HG03025 (cell line): Measurements from ENCODE around the gene EXOG.

Source experiments
- ATAC-seq: cut with Tn5 transposase; IDR thresholded peaks from one replicate; pipeline ENCODE4 v1.9.1; 2021; ENCODE audit warnings: mild to moderate bottlenecking, moderate library complexity; ENCODE audit not compliant: unreplicated experiment, low FRiP score

The EXOG gene

GRCh38 chr3:38472342-38472741 lies 23.8 kb upstream of the EXOG start:
- no peak for ATAC-seq

DNA sequence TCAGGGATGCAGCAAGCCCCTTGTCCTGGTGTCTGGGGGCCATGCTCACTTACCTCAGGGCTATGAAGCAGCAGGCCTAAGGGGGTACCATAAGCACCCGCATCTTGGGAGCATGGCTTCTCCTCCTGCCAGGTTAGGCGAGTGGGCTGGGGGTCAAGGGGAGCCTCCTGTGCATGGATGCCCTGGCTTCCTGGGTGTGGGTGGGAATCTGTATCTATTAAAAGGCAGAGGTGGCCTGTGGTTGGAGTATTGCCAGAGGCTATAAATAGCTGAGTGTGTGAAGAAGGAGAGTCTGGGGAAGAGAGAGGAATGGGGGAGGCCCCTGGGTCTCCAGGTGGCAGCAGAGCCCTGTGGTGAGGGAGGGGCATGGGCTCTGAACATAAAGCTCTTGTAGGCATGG lies 22.9 kb upstream of the EXOG start:
- ATAC-seq = no peak

DNA sequence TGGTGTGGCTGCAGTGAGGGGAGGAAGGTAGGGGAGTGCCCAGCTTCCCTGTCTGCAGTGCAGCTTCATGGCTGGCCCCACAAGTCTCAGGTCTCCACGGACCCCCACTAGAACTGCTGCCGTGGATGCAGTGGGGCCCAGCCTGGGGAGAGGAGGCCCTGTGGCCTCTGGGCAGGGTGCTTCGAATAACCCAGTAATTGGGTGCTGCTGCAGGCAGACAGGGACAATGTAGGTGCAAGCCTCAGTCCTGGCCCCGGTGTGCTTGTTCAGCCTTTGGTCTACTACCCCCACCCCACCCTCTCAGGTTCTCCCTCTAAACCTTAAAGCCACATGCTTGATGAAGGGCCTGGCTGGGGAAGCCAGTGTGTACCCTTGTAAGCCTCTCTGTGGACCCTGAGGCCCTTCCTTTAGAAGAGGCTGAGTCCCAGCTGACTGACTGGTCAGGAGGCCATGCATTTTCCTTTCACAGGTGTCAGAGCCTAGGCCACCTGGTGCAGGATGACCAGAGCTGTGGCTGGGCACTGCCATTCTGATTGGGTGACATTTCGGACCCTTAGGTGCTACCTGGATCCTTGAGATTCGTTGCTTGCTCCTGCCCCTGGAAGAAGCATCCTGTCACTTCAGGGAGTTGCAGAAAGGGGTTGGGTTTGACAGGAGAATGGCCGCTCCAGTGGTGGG lies 21.1 kb upstream of the EXOG start:
- no peak for ATAC-seq

DNA sequence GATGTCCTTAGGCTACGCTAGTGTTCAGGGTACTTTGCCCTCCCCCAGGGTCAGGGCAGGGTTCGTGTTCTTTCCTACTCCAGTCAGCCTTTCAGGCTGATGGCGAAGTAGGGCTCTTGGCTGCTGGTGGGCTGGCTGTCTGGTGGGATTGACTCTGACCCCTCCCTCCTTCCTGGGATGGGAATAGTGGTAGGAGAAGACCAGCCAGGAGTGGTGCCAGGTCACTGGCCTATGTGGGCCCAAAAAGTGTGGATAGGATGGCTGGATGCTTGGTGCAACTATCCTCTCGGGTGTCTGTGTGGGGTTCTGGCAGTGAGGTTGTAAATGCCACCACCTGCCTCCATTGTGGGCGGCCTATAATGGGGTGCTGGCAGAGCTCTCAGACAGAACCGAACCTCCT lies 20.4 kb upstream of the EXOG start:
- no peak for ATAC-seq

GRCh38 chr3:38476157-38476756 lies 19.9 kb upstream of the EXOG start:
- ATAC-seq = no peak

GRCh38 chr3:38477057-38477820 lies 18.9 kb upstream of the EXOG start:
- ATAC-seq = no peak

DNA sequence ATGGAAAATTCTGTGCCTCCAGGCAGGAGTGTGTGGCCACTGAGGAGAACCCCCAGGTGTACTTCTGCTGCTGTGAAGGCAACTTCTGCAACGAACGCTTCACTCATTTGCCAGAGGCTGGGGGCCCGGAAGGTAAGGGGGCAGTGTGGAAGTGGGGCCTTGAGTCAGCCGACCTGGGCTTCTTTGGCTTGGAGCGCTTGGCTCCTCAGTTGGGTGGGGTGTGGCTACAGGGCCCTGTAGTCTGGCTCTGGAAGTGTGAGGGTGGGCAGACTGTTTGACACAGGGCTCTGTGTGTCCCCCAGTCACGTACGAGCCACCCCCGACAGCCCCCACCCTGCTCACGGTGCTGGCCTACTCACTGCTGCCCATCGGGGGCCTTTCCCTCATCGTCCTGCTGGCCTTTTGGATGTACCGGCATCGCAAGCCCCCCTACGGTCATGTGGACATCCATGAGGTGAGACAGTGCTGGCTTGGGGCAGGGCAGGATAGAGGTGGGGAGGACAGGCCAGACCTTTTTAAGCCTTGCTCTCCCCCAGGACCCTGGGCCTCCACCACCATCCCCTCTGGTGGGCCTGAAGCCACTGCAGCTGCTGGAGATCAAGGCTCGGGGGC lies 18.2 kb upstream of the EXOG start:
- no peak for ATAC-seq

DNA sequence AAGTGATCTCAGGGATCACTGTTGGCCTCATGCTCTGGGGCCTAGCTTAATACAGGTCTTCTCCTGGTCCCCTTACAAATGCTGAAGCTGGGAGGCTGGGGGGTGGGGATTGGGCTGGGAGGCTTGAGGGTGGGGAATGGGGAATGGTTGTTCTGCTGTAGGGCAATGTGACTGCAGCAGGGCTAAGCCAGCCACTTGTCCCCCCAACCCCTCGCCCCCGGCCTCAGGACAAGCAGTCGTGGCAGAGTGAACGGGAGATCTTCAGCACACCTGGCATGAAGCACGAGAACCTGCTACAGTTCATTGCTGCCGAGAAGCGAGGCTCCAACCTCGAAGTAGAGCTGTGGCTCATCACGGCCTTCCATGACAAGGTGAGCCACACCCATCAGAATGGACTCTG lies 17.2 kb upstream of the EXOG start:
- no peak for ATAC-seq

GRCh38 chr3:38479431-38480092 lies 16.6 kb upstream of the EXOG start:
- ATAC-seq = no peak

DNA sequence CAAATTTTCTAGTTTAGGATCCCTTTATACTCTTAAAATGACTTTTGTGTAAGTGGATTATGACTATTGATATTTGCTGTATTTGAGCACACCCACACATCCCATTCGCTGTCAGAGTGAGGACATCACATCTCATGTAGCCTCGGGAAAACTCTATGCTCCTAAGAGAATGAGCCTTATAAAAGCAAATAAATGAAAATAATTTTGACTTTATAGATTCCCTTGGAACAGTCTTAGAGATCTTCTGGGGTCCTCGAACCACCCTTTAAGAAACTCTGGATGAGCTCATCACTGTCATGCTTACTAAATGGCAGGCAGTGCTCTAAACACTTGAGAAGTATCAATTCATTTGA lies 16.1 kb upstream of the EXOG start:
- ATAC-seq = no peak

DNA sequence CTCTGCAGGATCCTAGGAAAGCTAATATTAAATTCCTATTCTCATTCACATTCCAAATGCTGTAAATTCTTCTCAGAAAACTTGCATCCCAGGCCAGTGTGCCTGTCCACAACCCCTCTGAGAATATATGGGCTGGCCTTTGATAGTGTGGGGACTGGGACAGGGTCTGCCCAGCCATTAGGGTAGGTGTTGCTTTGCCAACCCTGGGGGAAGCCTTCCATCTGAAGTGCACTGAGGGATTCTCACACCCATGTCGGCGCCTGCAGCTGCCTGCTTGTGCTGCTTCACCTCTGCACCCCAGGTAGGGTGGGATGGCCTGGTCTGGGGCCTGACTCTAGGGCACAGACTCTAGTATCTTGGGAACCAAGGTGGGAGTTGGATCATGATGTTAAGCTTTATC lies 15.2 kb upstream of the EXOG start:
- no peak for ATAC-seq

DNA sequence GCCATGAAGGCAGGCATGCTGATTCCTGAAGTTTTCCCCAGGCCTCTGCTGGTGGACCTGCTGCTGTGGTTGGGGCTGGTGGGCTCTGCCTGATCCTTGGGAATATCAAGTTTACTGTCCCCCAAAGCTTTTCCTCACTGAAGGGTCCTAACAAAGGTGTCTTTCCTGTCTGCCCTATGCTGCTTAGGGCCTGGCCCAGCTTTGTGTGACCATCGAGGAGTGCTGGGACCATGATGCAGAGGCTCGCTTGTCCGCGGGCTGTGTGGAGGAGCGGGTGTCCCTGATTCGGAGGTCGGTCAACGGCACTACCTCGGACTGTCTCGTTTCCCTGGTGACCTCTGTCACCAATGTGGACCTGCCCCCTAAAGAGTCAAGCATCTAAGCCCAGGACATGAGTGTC lies 13.2 kb upstream of the EXOG start:
- ATAC-seq = no peak

- ATAC-seq = peak; percentile 71
Observed at GRCh38 chr3:38487323-38487722, 8.8 kb upstream of the EXOG start.

- ATAC-seq = no peak
Observed at GRCh38 chr3:38488949-38489348, 7.2 kb upstream of the EXOG start.

- ATAC-seq = no peak
Observed at GRCh38 chr3:38489766-38490165, 6.4 kb upstream of the EXOG start.

- ATAC-seq = no peak
Observed at GRCh38 chr3:38490281-38491030, 5.7 kb upstream of the EXOG start.

DNA sequence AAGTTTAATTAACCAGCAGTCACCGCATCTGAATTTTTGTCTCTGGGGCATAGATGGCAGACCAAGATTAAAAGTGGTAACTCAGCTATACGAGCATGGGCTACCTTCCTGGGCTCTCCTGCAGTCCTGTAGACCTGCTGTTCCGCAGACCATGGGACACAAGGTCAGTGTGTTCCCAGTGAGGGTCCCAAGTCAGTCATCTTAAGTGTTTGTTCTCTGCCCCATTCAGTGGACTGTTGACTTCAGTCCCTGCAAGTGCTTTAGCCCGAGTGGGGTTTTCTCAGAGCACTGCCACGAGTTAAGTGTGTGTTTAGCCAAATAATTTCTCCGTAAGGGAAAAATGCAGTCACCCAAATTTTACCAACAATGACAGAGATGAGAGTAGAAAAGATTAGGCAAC lies 4.9 kb upstream of the EXOG start:
- no peak for ATAC-seq

DNA sequence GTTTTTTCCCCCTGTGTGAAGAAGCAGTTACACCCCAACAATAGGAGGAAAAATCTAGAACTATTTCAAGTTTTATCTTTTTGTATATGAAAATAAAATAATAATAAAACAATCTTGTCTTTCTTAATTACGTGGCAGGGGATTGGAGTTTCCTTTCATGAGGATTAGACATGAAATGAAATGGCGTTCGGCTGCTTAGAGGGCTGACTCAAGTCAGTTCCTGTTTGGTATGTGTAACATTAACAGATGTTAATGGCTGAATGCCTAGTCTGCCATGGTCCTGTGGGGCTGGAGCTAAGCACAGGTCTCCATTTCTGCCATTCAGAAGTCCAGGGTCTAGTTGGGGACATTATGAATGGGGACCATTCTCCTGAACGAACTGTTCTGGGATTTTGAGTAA lies 3.1 kb upstream of the EXOG start:
- ATAC-seq = no peak

- ATAC-seq = no peak
Observed at GRCh38 chr3:38497031-38497430, 891 bp downstream of the EXOG start.

DNA sequence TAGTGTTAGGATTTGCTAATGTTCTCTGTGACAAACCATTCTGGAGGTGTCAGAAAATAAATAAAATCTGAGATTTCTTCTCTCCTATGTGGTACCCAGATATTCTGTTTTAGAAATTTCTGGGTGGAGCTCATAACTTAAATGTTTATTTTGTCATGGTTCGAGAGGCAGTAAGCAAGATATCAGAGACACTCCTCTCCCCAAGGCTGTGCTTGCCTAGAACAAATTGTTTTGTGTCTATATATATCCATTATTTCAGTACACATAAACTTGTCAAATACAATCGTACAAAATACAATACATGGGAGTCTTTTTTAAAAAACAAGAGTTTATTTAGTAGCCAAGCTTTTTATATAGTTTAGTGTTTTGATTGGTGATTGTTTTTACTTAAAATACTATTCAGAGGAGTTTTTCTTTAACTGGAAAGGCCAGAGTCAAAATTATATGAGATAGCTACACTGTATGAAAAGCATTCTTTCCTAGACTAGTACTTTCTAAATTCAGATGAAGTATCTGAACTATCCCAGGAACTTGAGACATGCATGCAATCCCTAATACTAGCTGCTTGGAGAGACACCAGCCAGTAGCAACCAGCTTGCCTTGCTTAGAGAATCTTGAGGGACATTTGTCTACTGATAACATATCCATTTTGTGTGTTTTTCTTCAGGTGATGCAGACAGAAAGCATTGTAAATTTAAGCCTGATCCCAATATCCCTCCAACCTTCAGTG lies 4.7 kb downstream of the EXOG start:
- no peak for ATAC-seq
